Activated T-helper 2 cell treated with anti-CD3 and anti-CD28 coated beads, Interferon-gamma antibody, Interleukin-2, Interleukin-4, amounts not matched to agents 10 μg/mL and 5 μg/mL and 100 μg/mL, durations not matched to agents 14 hours and 24 hours and 36 hours (primary cell): ENCODE results near the gene ZNF530. TPM values are rescaled to one million over a fixed set of nuclear protein-coding genes. Genes with fewer than 3 reads are reported as not detected.

Experiments used
- DNase-seq: peaks from one replicate; pipeline ENCODE4 v3.0.0; 2021; ENCODE audit warnings: low spot score
- H3K27ac Mint-ChIP-seq: one replicate; pipeline ENCODE4 v1.8.0; 2021; ENCODE audit warnings: mixed read lengths
- H3K27me3 Mint-ChIP-seq: one replicate; pipeline ENCODE4 v1.8.0; 2021; ENCODE audit warnings: low read depth, mixed read lengths
- H3K36me3 Mint-ChIP-seq: one replicate; pipeline ENCODE4 v1.8.0; 2021; ENCODE audit warnings: low read depth, mixed read lengths
- H3K4me1 Mint-ChIP-seq: one replicate; pipeline ENCODE4 v1.8.0; 2021; ENCODE audit warnings: low read depth, mixed read lengths
- H3K4me3 Mint-ChIP-seq: one replicate; pipeline ENCODE4 v1.8.0; 2021; ENCODE audit warnings: low read depth, mild to moderate bottlenecking, moderate library complexity, mixed read lengths
- H3K9me3 Mint-ChIP-seq: one replicate; pipeline ENCODE4 v1.8.0; 2021; ENCODE audit warnings: mixed read lengths
- intact Hi-C: fragments of 100-400 bp; cut with micrococcal nuclease; formaldehyde crosslinking; loops from one replicate; pipeline ENCODE4 v1.15.1; 2023
- total RNA-seq: library from RNA; stranded (reverse); gene quantifications from 2 replicates; pipeline ENCODE4 v1.2.3, GENCODE V29; 2022

ZNF530 gene
- total RNA-seq, 1 donor from 2014 or later: 4.1 TPM

DNA sequence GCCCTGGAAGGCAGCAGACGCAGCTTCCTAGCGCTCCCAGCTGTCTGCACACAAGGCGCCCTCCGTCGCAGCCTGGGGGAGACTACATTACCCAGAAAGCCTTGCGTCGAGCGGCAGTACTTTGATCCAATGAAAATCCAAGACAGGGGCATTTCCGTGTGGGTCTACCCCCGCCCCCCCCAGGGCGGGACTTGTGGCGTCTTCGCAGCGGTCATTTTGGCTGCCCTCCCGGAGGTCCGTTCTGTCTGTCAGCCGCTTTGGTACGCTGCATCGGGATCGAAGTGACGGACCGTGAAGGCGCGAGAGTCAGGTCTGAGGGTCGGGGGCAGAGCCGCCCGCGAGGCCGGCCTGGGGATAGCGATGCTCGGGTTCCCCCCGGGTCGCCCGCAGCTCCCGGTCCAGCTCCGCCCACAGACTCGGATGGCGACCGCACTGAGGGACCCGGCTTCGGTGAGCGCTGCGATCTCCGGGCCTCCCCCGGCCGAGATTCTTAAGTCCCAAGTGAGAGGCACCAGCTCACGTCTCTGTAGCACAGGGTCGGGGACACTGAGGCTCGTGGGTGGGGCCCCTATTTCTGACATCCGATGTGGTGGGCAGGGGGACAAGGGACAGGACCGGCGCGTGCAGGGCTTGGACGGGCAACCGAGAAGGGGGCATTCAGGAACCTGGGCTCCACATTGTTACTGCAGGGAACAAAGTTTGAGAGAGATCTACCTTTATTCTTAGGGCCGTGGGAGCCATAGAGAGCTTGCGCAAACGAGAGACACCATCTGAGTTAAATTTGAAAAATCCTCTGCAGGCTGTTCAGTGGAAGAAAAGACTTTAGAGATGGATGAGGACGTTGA is 33.5 kb downstream of the ZNF530 start, which contains the start of gene ZNF211:
Gene ZNF211 (plus strand): TSS at position 182 of the 845 bp plus-strand sequence. CDS start 179 bp downstream, at position 361.
- H3K36me3 Mint-ChIP-seq: peaks cover 47% of the 10 kb centered on the region
- peaks cover 16% of the 10 kb centered on the region for H3K4me1 Mint-ChIP-seq
- peak within 1 kb of the TSS; percentile 65 for H3K27ac Mint-ChIP-seq
- intact Hi-C loops: loop anchor here (1.0 to 5.0 kb wide), 5 partner anchors 19 to 222 kb away; partner anchors contain the start of genes ZIK1, ZNF134, ZNF17 and ZNF530
- peak within 1 kb of the TSS; percentile 91 for H3K4me3 Mint-ChIP-seq
- no peaks in the 10 kb centered on the region for H3K27me3 Mint-ChIP-seq
- peaks cover 48% of the 10 kb centered on the region for H3K9me3 Mint-ChIP-seq
- DNase-seq: peak; percentile 78

GRCh38 chr19:57633832-57634131 is 34.1 kb downstream of the ZNF530 start:
- Mint-ChIP-seq H3K27me3 (no peaks in the 10 kb centered on the region), H3K4me1 (peaks cover 16% of the 10 kb centered on the region), H3K9me3 (peaks cover 52% of the 10 kb centered on the region), H3K36me3 (peaks cover 53% of the 10 kb centered on the region), H3K27ac (no peak overlapping the region), H3K4me3 (peak overlapping the region; percentile 91)
- intact Hi-C loops: loop anchor here (1.0 to 5.0 kb wide), 5 partner anchors 19 to 223 kb away; partner anchors contain the start of genes ZIK1, ZNF134, ZNF17 and ZNF530
- no peak for DNase-seq

DNA sequence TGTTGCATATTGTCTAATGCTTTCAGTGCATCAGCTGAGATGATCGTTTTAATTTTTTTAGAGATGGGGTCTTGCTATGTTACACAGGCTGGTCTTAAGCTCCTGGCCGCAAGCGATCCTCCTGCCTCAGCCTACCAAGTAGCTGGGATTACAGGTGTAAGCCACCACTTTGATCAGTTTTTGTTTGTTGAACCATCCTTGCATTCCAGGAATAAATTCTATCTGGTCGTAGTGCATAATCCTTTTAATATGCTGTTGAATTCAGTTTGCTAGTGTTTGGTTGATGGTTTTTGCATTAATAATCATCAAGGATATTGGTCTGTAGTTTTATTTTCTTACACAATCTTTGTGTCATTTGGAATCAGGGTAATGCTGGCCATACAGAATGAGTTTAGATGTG is 37.7 kb downstream of the ZNF530 start:
- peaks cover 16% of the 10 kb centered on the region for H3K4me1 Mint-ChIP-seq
- H3K27me3 Mint-ChIP-seq: no peaks in the 10 kb centered on the region
- DNase-seq: no peak
- peaks cover 88% of the 10 kb centered on the region for H3K36me3 Mint-ChIP-seq
- H3K9me3 Mint-ChIP-seq: peaks cover 77% of the 10 kb centered on the region
- no peak overlapping the region for H3K4me3 Mint-ChIP-seq
- intact Hi-C loops: no loop called here
- no peak overlapping the region for H3K27ac Mint-ChIP-seq

DNA sequence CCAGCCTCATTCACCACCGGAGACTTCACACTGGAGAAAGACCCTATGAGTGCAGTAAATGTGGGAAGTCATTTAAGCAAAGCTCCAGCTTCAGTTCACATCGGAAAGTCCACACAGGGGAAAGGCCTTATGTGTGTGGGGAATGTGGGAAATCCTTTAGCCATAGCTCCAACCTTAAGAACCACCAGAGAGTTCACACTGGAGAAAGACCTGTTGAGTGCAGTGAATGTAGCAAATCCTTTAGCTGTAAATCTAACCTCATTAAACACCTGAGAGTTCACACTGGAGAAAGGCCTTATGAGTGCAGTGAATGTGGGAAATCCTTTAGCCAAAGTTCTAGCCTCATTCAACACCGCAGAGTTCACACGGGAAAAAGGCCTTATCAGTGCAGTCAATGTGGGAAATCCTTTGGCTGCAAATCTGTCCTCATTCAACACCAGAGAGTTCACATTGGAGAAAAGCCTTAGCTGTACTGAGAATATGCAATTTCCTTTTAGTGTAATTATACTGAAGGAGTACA is 42.1 kb downstream of the ZNF530 start:
- no peak for DNase-seq
- peaks cover 71% of the 10 kb centered on the region for H3K36me3 Mint-ChIP-seq
- intact Hi-C loops: no loop called here
- H3K4me1 Mint-ChIP-seq: no peaks in the 10 kb centered on the region
- peaks cover 85% of the 10 kb centered on the region for H3K9me3 Mint-ChIP-seq
- no peaks in the 10 kb centered on the region for H3K27me3 Mint-ChIP-seq
- H3K27ac Mint-ChIP-seq: no peak overlapping the region
- no peak overlapping the region for H3K4me3 Mint-ChIP-seq

GRCh38 chr19:57642396-57643046 is 42.8 kb downstream of the ZNF530 start:
- no peak overlapping the region for H3K4me3 Mint-ChIP-seq
- H3K36me3 Mint-ChIP-seq: peaks cover 64% of the 10 kb centered on the region
- intact Hi-C loops: no loop called here
- H3K9me3 Mint-ChIP-seq: peaks cover 85% of the 10 kb centered on the region
- H3K27ac Mint-ChIP-seq: no peak overlapping the region
- no peaks in the 10 kb centered on the region for H3K4me1 Mint-ChIP-seq
- DNase-seq: no peak
- H3K27me3 Mint-ChIP-seq: no peaks in the 10 kb centered on the region

DNA sequence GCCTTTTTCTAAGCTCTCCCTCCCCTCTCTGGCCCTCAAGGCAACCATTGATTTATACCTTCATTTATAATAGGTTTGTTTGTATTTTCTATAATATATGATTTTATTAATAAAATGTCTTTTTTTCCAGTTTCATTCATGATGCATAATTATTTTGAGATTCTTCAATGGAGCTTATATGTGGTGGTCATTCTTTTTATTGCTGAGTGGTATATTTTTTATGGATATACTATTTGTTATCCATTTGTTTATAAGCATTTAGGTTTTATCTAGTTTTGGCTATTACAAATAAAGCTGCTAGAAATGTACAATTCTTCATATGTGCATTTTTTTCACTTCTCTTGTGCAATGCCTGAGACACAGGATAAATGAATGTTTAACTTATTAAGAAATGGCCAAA is 44.0 kb downstream of the ZNF530 start:
- Mint-ChIP-seq H3K4me1 (no peaks in the 10 kb centered on the region), H3K36me3 (peaks cover 52% of the 10 kb centered on the region), H3K4me3 (no peak overlapping the region), H3K27ac (no peak overlapping the region), H3K9me3 (peaks cover 87% of the 10 kb centered on the region), H3K27me3 (no peaks in the 10 kb centered on the region)
- intact Hi-C loops: no loop called here
- DNase-seq: no peak

DNA sequence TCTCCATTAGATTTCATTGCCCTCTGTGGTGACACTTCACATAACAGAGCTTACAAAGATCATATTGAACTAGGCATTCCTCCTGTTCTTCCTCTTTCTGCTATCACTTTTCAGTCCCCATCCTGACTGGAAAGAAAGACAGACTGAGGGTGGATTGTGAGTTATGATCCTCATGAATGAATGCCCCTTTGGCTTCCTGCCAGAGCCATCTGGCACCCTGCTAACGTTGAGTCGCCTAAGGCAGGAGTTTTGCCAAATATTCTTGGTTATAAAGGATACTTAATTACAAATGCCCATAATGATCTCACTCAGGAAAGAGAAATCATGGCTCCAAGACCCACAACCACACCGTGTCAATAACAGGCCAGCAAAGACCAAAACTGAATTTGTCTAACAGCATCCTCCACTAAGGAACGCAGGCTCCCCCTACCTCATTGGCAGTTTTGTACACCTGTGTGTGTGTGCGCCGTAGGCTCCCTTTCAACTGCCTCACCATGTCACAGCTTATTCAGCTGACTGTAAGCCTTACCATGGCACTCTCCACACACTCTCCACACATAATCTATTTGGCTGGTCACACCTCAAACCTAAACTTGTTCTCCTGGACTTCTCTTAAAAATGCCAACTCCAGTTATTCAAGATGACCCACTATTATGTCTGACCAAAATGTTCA is 48.8 kb downstream of the ZNF530 start:
- no peaks in the 10 kb centered on the region for H3K4me1 Mint-ChIP-seq
- H3K27me3 Mint-ChIP-seq: no peaks in the 10 kb centered on the region
- intact Hi-C loops: no loop called here
- DNase-seq: no peak
- no peak overlapping the region for H3K4me3 Mint-ChIP-seq
- H3K36me3 Mint-ChIP-seq: peaks cover 5% of the 10 kb centered on the region
- no peak overlapping the region for H3K27ac Mint-ChIP-seq
- peaks cover 68% of the 10 kb centered on the region for H3K9me3 Mint-ChIP-seq

- no peak for DNase-seq
- no peak overlapping the region for H3K27ac Mint-ChIP-seq
- no peaks in the 10 kb centered on the region for H3K27me3 Mint-ChIP-seq
- no peaks in the 10 kb centered on the region for H3K4me1 Mint-ChIP-seq
- H3K4me3 Mint-ChIP-seq: no peak overlapping the region
- peaks cover 80% of the 10 kb centered on the region for H3K9me3 Mint-ChIP-seq
- H3K36me3 Mint-ChIP-seq: peaks cover 4% of the 10 kb centered on the region
- intact Hi-C loops: no loop called here
These were observed 51.9 kb downstream of the ZNF530 start for GRCh38 chr19:57651654-57651996.

DNA sequence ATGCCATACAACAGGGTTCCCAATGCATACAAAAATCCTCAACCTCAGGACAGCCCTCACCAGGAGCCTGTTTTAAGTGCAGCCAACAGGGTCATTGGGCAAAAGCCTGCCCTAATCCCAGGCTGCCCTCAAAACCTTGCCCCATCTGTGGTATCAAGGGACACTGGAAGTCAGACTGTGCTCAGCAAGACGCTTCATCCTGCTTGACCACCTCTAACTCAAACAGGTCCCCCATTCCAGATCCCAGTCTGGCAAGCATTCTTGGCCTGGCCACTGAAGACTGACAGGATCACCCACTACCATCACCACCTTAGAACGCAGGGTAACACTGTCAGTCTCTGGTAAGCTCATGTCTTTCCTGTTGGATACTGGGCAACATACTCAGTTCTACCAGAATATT is 54.0 kb downstream of the ZNF530 start:
- peaks cover 4% of the 10 kb centered on the region for H3K36me3 Mint-ChIP-seq
- intact Hi-C loops: no loop called here
- no peak overlapping the region for H3K27ac Mint-ChIP-seq
- no peak overlapping the region for H3K4me3 Mint-ChIP-seq
- H3K9me3 Mint-ChIP-seq: peaks cover 66% of the 10 kb centered on the region
- H3K4me1 Mint-ChIP-seq: no peaks in the 10 kb centered on the region
- no peaks in the 10 kb centered on the region for H3K27me3 Mint-ChIP-seq
- no peak for DNase-seq

DNA sequence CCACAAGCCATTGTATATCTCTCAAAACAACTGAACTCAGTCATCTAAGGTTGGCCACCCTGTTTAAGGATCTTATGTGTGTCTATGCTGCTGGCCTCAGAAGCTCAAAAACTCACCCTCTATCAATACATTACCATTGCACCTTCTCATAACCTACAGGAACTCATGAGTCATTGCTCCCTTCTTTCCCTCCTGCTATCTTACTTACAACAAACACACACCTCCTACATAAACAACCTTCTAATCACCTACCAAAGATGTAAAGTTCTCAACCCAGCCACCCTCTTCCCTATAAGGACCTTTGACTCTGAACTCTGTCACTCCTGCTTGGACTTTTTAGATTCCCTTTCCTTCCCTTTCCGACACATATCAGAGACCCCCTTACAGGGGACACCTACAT is 55.8 kb downstream of the ZNF530 start:
- Mint-ChIP-seq H3K4me1 (no peaks in the 10 kb centered on the region), H3K27ac (no peak overlapping the region), H3K9me3 (peaks cover 68% of the 10 kb centered on the region), H3K4me3 (no peak overlapping the region), H3K36me3 (peaks cover 4% of the 10 kb centered on the region), H3K27me3 (no peaks in the 10 kb centered on the region)
- intact Hi-C loops: no loop called here
- no peak for DNase-seq

DNA sequence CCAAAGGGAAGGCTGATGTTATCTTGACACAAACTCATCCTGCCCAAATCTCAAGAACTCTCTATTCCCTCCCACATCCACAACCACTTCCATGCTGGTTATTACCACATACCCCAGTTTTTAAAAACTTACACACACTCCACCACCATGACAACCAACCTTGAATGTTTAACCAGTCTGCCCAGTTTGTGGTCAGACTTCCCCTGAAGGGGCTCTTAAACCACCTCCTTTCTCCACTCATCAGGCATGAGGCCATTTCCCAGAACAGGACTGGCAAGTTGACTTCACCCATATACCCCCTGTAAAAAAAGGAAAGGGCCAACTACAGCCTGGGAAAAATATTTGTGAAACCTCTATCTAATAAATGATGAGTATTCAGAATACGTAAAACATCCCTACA is 56.7 kb downstream of the ZNF530 start:
- Mint-ChIP-seq H3K27me3 (no peaks in the 10 kb centered on the region), H3K36me3 (peaks cover 4% of the 10 kb centered on the region), H3K9me3 (peaks cover 69% of the 10 kb centered on the region), H3K27ac (no peak overlapping the region), H3K4me1 (no peaks in the 10 kb centered on the region), H3K4me3 (no peak overlapping the region)
- DNase-seq: no peak
- intact Hi-C loops: no loop called here
